ENCODE results near the gene TNKS1BP1. TPM values are rescaled to one million over a fixed set of nuclear protein-coding genes. Genes with fewer than 3 reads are reported as not detected.

The TNKS1BP1 gene
- total RNA-seq, 1 donor from 2014 or later = 14.1 TPM

DNA sequence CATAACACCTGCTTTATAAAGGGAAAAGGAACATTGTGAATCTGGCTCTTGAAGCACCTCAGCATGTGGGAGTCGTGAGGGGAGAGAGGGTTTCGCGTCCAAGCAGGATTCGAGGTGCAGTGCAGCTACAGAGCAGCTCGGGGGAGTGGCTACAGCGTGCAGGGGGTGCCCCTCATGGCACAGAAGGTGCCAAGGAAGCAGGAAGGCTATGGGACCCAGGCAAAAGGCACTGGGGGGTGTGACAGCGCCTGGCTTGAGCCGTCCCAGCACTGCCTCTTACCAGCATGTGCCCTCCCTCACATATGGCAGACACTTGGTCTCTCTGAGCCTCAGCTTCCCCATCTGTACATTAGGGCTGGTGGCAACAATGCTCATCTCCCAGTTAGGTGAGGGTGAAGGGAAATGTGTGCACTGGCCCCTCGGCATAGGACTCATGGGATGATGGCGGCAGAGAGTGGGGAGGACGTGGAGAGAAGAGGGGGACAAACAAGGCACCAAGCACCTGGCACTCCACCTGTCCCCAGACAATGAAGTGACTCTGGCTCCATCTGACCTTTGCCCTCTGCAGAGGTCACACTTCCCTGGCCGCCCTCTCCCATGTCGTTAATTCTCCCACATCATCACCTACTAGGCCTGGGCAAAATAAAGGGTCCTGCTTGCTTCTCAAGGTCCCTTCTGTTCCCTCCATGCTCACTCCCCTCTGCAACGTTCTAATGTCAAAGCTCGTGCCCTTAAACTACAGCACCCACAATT, 10.4 kb downstream of the TNKS1BP1 start:
- intact Hi-C loops (cut with micrococcal nuclease) = no loop called here

DNA sequence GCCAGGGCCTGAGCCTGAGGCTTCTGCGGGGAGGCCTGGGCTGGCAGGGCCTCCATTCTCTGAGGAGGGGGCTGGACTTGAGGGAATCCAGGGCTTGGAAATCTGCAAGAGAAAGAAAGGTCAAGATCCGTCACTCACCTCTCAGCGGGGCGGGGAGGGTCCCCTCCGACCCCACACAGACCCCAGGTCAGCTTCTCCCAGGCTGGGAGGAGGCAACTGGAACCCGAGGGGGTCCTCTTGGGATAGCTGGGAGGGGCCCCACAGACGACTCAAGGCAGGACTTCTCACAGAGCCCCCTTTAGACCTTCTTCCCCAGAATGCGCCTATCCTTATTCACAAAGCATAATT, 11.0 kb downstream of the TNKS1BP1 start:
- intact Hi-C loops (cut with micrococcal nuclease) = no loop called here

DNA sequence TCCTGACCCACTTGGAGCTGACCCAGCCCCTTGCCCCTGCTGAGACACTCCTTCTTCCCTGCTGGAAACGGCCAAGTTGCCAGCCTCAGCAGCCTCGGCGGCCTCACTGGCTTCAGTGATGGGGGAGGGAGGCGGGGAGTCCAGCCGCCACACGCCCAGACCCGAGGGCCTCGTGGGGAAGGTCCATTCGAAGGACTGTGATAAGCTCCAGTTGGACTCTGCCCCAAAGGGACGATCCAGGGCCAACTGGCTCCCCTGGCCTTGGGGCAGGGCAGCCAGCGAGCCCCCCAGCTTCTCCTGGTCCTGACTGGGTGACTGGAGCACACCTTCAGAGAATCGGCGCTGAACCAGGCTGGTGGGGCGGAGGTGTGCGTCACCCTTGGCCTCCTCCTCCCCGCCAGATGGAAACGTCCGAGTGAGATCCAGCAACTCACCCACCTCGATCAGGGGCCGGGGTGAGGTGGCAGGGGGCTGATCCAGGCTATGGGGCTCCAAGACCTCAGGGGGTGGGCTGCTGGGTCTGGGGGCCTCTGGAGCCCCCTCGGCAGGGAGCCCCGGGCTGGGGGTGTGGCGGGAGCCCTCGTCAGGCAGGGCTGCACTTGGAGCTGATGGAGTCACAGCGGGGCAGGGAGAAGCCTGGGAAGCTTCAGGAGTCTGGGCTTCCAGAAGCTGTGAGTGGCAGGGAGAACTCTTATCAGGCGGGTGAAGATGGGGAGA, 11.5 kb downstream of the TNKS1BP1 start:
- intact Hi-C loops (cut with micrococcal nuclease) = no loop called here

DNA sequence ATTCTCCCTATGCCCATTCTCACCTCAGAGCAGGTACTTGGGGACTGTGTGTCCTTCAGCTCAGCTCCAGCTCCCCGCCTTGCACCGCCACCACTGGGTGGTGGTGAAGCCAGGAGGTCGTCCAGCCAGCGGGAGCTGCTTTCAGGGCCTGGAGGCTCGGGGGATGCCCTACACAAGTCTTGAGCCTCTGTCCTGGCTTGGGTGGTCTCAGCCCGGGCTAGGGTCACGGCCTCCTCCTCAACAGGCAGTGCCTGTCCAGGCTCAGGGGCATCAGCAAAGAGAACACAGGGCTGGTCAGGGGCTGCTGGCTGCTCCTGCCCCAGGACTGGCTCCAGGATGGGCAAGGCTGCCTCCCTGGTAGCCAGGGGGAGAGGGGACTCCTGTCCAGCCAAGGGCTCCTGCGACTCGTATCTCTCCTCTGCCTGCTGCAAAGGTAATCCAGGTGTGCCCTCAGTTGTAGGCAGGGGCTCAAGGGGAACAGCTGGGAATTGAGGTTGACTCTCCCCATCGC, 12.2 kb downstream of the TNKS1BP1 start:
- intact Hi-C loops (cut with micrococcal nuclease) = no loop called here

DNA sequence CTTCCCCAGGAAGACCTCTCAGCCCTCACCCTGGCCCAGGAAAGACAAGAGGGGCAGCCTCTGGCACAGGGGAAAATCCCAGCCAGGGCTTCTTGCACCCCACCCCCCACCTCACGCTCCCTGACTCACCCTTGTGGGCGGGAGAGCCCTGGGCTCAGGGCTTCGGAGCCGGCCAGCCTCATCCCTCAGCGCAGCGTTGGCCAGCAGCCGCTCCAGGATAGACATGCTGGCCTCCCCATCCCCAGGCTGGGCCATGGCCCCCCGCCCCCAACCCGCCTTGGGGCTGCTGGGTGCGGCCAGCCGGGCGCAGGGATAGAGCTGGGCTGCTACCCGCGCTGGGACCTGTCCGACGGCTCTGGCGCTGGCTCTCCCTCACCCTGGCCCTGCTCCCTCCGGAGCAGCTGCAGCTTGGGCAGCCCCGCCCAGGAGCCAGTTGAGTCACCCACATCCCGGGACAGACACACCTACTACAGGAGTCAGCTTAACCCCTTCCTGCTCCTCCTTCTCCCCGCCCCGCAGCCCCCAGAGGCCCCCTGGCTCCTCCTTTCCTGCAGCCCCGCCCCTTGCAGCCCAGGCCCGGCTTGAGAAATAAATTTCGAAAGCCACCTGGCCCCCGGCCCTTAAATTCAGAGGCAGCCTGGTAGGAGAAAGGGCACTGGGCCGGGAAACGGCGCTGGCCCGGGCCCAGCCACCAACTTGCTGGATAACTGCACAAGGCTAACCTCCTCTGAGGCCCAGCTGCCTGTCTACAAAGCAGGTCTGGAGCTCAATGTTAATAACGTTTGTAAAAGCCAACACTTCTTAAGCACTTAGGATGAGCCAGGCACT, 13.4 kb downstream of the TNKS1BP1 start:
- intact Hi-C loops (cut with micrococcal nuclease) = loop anchor here (1.0 kb wide), 1 partner anchor 14 kb away; no protein-coding TSS in a partner anchor

DNA sequence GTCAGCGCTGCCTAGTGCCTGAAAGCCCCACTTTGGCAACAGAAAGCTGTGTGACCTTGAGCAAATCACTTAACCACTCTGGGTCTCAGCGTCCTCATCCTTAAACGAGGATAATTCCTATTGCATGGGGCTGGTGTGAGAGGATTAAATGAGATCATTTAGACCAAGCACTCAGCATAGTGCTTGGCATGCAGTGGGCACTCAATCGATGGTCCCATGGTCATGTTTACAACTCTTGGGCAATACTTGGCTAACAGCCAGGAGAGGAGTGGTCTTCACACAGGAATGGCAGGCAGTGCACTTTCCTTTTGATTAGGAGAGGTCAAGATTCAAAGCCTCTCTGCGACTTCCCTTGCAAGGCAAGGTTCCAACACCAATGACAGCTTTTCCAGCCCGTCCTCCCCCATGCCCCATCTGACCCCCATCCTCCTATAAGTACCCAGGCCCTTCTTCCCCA, 14.1 kb downstream of the TNKS1BP1 start:
- intact Hi-C loops (cut with micrococcal nuclease) = loop anchor here (1.0 kb wide), 1 partner anchor 15 kb away; no protein-coding TSS in a partner anchor

DNA sequence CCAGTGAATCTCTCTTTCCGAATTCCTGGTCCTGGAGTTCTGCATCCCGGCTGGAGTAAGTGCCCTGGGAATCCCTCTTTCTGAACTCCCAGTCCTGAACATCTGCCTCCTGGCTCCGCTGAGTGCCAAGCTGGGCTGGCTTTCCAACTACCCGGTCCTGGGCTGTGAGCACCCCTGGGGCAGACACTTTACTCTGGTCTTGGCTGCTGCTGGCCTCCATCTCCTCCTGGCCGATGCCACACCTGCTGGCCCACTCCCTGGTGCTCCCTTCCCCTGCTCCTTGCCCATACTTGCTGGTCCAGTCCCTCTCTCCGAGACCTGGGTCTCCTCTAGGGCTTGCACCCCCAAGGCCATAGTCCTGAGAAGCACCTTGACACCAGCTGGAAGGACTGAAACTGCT, 14.7 kb downstream of the TNKS1BP1 start:
- intact Hi-C loops (cut with micrococcal nuclease) = no loop called here

DNA sequence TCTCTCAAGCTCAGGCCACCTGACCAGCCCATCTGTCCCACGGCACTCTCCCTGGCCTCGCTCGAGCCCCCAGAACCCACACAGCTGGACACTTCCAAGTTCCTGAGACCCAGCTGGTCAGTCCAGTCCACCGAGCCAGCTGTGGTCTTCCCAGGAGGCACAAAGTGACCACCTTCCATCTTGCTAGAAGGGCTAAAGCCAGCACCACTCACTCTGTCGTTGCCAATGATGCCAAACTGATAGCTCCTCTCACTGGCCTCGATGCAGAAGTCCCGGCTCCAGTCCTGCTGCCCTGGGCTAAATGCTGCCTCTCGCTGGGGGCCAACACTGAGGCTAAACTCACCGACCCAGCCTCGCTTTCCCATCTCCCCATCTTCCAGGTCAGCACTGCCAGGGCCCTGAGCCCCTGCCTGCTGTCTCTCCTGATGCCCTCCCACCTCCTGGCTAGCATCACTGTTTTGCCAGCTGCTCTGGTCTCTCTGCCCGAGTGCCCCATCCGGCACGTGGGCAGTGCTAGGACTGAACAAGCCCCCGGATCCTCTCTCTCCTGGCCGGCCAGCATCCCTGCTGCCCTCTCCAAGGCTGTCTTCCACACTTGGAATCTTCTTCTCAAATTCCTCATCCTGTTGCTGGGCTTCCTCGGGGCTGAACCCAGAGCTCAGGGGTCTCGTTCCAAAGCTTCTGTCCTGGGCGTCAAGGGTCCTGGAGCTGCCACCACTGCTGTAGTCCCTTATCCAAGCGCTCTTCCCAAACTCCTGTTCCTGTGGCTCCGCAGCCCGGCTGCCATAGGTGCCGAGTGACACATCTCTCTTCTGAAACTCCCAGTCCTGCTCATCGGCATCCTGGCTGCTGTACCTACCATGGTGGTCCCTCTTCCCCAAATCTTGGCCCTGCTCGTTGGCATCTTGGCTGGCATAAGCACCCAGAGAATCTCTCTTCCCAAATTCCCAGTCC, 15.4 kb downstream of the TNKS1BP1 start:
- intact Hi-C loops (cut with micrococcal nuclease) = no loop called here

DNA sequence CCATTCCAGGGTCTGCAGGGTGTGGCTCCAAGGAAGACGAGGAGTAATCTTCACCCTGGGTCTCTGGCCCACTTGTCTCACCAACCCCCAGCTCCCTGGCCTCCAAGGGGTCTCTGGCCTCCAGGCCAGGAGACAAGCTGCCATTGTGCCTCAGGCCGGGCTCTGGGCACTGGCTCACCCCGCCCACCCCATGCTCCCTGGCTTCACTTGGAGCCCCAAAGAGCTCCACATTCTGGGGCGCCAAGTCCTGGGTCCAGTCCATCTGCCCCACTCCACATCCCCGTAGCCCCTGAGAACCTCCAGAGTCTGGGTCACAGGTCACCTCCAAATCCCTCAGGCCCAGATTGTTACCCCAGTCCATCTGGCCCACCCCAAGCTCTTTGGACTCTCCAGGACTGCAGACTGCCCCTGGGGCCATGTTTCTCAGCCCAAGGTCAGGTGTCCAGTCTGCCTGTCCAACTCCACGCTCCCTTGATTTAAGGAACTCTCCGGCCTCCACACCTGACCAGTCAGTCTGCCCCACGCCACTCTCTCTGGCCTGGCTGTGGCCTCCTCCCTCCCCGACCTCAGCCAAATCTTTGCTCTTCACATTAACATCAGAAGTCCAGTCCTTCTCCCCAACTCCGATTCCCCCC, 16.2 kb downstream of the TNKS1BP1 start:
- intact Hi-C loops (cut with micrococcal nuclease) = no loop called here

DNA sequence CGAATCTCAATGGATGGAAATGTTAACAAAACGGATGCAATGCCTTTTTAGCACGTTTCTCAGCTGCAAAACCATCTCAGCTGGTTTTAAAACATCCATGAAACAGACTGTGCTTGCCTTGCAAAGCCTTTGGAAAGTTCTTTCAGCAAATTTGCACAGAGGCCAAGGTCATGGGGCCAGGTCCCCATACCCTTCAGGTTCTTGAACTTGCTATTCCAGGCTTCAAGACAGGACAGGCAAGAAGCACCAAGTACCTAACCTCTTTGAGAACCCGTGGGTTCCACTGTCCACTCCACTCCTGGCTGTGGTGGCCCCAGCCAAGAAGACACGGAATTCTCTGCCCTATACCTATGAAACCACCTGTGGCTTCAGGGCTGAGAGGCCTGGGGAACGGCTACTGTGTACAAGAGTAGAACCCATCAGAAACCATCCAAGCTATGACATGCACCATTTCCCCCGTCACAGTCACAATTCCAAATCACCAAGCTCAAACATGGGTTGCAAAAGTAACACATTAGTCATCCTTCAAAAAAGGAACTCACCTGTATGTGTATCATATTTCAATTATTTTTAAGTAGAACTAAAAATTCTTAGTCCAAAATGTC, 17.0 kb downstream of the TNKS1BP1 start:
- intact Hi-C loops (cut with micrococcal nuclease) = no loop called here

DNA sequence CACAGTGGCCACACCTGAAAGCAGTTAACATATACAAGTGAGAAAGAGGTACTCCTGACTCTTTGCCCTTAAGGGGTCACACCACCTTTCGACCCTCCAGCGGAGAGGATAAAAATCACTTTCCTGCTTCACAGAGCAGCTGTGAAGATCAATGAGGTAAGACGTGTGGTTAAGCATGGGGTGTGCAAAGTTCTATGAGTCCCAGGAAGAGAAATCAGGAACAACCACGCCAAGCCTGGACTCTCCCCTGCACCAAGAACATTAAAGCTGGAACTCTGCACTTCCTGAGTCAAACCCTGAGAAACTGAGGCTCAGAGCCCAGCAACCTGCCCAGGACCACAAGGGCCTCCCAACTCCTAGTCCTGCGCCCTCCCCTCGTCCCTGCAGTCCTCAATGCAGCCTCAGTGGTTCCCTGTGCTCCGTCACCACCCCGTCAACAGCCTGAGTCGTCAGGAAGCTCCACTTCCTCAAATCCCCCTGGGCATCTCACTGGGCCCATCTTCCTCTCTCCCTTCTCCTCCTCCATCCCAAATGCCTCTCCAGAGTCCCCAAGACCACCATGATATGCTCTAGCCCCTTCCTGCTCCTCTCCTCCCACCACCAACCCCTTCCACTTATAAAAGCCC, 17.7 kb downstream of the TNKS1BP1 start:
- intact Hi-C loops (cut with micrococcal nuclease) = no loop called here

DNA sequence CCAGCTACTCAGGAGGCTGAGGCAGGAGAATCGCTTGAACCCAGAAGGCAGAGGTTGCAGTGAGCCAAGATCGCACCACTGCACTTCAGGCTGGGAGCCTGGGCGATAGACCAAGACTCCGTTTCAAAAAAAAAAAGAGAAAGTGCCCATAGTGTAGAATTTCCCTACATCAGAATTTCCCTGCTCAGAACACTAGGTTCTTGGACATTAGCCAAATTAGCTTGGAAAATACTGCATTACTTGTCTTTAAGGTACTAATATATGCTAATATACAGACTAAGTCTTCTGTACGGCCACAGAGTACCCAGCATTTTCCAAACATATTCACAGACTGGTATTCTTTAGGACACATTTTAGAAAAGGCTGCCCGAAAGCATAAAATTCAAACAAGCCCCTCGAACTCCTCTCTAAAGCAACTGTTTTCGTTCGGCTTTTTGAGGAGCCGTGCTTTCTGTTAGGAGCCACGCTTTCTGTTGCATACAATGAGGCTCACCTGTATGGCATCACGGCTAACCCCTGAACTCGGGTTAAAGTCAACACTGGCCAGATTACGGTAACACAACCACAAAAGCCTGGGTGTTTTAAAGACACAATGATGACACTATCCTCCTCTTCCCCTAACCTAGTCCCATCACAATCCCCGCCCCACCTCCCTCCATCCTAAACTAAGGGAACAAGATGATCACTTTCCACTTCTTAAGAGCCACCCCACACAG, 18.4 kb downstream of the TNKS1BP1 start:
- intact Hi-C loops (cut with micrococcal nuclease) = no loop called here

DNA sequence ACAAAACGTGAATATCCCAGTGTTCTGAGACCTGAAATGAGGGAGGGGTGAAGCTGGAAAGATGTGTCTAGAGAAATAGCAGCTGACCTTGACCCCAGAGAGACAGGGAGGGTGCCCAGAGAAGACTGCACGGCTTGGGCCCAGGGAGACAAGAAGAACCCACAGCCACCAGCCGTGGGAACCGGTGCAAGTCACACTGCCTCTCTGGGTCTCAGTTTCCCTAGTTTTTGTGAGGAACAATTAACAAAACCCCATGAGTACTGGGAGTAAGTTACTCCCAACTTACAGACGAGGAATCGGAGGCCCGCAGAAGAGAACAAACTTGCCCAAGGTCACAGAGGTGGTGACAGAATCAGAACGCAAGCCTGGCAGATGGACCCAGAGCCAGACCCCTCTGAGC, 19.2 kb downstream of the TNKS1BP1 start:
- intact Hi-C loops (cut with micrococcal nuclease) = no loop called here

DNA sequence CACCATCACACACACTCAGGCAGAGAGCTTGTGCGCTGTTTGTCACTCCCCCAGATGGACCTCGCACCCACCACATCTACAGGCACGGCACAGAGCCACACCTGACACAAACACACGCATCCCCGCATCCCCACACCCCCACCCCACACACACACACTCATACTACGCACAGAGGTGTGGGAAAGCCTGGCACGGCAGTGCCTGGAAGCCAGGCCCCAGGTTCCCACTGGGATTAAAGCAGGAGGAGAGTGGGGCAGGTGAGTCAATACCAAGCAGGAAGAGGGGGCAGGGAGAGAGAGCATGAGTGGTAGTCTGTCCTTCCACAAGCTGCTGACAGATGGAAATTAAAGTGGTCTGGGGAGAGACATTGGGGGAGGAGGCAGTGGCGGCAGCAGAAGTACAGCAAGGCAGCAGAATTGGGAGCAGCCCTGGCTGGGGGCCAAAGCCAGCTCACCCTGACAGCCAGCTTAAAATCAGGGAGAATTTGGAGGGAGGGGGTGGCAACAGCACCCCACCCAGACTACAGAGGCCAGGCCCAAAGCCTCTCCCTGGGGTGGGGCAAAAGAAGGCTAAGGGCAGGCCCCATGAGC, 20.7 kb downstream of the TNKS1BP1 start:
- intact Hi-C loops (cut with micrococcal nuclease) = no loop called here

DNA sequence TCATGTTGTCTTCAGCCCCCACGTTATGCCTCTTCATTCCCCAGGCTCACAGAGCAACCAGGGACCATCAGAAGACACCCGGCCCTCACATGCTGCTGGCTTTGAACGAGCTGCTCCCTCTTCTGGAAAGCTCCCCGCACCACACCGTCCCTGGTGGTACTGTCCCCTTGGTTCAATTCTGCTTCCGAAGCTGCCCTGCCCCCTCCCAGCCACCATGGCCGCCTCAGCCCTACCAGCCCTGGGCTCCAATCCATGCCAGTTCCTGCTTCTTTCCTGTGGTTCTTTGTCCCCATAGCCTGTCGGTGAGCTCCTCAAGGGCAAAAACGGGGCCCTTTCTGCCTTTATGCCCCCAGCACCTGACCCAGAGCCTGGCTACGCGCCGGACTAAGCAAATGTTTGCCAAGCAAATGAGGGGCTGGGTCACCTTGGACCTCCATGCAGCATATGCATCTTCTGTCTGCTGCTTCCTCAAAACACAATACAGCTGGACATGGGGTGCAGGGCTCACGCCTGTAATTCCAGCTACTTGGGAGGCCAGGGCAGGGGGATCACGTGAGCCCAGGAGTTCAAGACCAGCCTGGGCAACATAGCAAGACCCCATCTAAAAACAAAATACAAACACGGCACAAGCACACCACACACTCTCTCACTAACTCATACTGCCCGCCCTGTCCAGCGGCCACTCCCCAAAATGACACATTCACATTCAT, 21.3 kb downstream of the TNKS1BP1 start:
- intact Hi-C loops (cut with micrococcal nuclease) = no loop called here

DNA sequence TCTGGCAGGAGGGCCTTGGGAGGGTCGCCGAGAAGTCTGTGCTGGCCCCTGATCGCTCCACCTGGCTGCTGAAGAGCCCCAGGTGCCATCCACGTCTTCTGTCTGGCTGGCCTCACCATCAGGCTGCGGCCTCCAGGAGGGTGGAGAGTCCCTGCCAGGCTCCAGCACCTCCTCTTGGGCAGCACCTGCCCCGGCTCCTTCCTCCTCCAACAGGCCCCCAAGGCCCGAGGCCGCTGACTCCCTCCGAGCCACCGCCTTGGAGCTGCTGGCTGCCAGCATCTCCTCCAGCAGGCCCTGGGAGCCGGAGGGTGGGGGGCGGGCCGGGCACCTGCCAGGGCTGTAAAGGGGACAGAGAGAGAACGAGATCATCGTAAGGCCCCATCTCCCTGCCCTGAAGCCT, 22.3 kb downstream of the TNKS1BP1 start:
- intact Hi-C loops (cut with micrococcal nuclease) = no loop called here

DNA sequence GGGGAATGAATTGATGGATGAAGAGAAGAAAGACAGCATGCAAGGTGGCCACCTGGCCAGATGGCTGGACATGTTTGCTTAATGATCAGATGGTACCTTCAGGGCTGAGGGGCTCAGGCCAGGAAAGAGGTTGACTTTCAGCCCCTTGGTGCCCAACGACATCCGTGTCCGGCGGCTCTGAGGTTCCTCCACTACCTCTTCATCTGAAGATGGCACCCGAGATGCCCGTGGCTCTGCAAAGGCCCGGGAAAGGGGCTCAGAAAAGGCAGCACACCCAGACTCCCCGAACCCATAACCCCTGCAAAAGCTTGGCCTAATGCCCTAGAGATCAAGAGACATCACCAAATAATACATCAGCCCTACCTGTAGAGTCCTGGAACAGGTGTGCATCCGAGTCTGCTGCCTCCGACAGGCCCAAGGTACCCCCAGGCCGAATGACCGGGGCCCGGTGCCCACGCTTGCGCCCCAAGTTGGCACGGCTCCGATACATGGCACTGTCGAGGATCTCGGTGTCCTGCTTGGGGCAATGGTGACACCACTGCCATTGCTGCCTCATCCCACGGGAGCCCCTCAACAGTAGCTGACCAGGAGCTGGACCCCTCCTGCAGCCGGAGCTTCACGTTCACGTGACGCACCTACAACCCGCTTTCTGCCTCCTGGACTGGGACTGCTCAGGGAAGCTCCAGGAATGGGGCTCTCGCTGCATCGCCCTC, 22.9 kb downstream of the TNKS1BP1 start:
- intact Hi-C loops (cut with micrococcal nuclease) = no loop called here

Measured in T-helper 1 cell treated with Interleukin-12 subunit alpha and Interleukin-12 subunit beta and Interleukin-4 antibody, amounts not matched to agents 30 ng/mL and 1 ng/mL, for 36 hours (primary cell).